Rectal smooth muscle tissue (tissue), 1 donor: ENCODE data around the gene NLGN1.

Experiments used
- H3K27ac ChIP-seq: one replicate; pipeline ENCODE4 v1.7.0; 2013; ENCODE audit warnings: low read depth, low read length, inconsistent platforms
- H3K27me3 ChIP-seq: one replicate; pipeline ENCODE4 v1.7.0; 2013; ENCODE audit warnings: low read length; ENCODE audit not compliant: control insufficient read depth, insufficient read depth
- H3K36me3 ChIP-seq: one replicate; pipeline ENCODE4 v1.7.0; 2013; ENCODE audit warnings: low read length; ENCODE audit not compliant: control insufficient read depth, insufficient read depth
- H3K4me1 ChIP-seq: one replicate; pipeline ENCODE4 v1.7.0; 2013; ENCODE audit warnings: low read length; ENCODE audit not compliant: control insufficient read depth, insufficient read depth
- H3K4me3 ChIP-seq: one replicate; pipeline ENCODE4 v1.7.0; 2013; ENCODE audit warnings: low read length
- H3K9ac ChIP-seq: one replicate; pipeline ENCODE4 v1.7.0; 2013; ENCODE audit warnings: low read length

The NLGN1 gene

GRCh38 chr3:173401369-173401768 lies 3.8 kb downstream of the NLGN1 start:
- H3K36me3 ChIP-seq = no peaks in the 10 kb centered on the region
- no peaks in the 10 kb centered on the region for H3K4me1 ChIP-seq
- H3K4me3 ChIP-seq = no peak overlapping the region
- H3K27ac ChIP-seq = no peak overlapping the region
- no peak overlapping the region for H3K9ac ChIP-seq
- H3K27me3 ChIP-seq = no peaks in the 10 kb centered on the region

- Histone ChIP-seq H3K4me1 (no peaks in the 10 kb centered on the region), H3K27ac (no peak overlapping the region), H3K9ac (no peak overlapping the region), H3K4me3 (no peak overlapping the region), H3K36me3 (no peaks in the 10 kb centered on the region), H3K27me3 (no peaks in the 10 kb centered on the region)
Measured at GRCh38 chr3:173402656-173403055, 5.1 kb downstream of the NLGN1 start.

- Histone ChIP-seq H3K4me3 (no peak overlapping the region), H3K36me3 (no peaks in the 10 kb centered on the region), H3K9ac (no peak overlapping the region), H3K27ac (no peak overlapping the region), H3K4me1 (no peaks in the 10 kb centered on the region), H3K27me3 (no peaks in the 10 kb centered on the region)
Measured at GRCh38 chr3:173403376-173403775, 5.8 kb downstream of the NLGN1 start.

GRCh38 chr3:173404156-173404555 lies 6.6 kb downstream of the NLGN1 start:
- no peaks in the 10 kb centered on the region for H3K4me1 ChIP-seq
- no peaks in the 10 kb centered on the region for H3K27me3 ChIP-seq
- H3K27ac ChIP-seq = no peak overlapping the region
- no peaks in the 10 kb centered on the region for H3K36me3 ChIP-seq
- no peak overlapping the region for H3K9ac ChIP-seq
- H3K4me3 ChIP-seq = no peak overlapping the region

- Histone ChIP-seq H3K4me1 (peaks cover 6% of the 10 kb centered on the region), H3K27me3 (no peaks in the 10 kb centered on the region), H3K4me3 (no peak overlapping the region), H3K36me3 (no peaks in the 10 kb centered on the region), H3K27ac (no peak overlapping the region), H3K9ac (no peak overlapping the region)
Measured at GRCh38 chr3:173410436-173410835, 12.9 kb downstream of the NLGN1 start.

- no peak overlapping the region for H3K27ac ChIP-seq
- H3K9ac ChIP-seq = no peak overlapping the region
- no peaks in the 10 kb centered on the region for H3K27me3 ChIP-seq
- no peaks in the 10 kb centered on the region for H3K36me3 ChIP-seq
- no peak overlapping the region for H3K4me3 ChIP-seq
- peaks cover 6% of the 10 kb centered on the region for H3K4me1 ChIP-seq
Measured at GRCh38 chr3:173410849-173411248, 13.3 kb downstream of the NLGN1 start.

DNA sequence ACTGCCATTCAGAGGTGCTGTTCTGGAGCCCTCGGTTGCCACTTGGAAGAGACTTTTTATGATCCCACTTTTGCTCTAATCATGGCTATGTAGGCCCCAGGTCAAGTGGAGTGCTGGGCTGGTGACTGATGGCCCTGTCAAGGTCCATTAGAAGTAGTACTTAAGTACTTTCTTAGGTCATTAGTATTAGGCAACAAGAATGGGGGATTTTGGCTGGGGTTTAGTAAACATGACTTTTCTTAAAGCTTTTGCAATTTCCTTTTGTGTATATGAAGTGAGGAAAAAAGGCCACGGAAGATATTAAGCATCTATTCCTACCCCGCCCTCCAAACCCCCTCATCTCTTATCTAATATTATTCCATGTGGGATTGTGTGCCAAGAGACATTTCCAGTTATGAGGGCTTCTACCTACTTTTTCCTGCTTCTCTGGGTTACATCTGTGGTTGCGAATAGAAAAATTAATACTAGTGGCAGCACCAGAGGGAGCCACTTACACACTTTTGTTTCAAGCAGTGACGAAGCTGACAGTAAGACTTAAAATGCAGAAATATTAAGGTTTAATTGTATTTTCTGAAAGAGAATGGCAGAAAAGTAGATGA lies 13.9 kb downstream of the NLGN1 start:
- Histone ChIP-seq H3K4me1 (peaks cover 6% of the 10 kb centered on the region), H3K4me3 (peak overlapping the region; percentile 21), H3K9ac (no peak overlapping the region), H3K27ac (no peak overlapping the region), H3K27me3 (no peaks in the 10 kb centered on the region), H3K36me3 (no peaks in the 10 kb centered on the region)

GRCh38 chr3:173416070-173416469 lies 18.5 kb downstream of the NLGN1 start:
- Histone ChIP-seq H3K9ac (no peak overlapping the region), H3K27ac (no peak overlapping the region), H3K4me3 (no peak overlapping the region), H3K36me3 (no peaks in the 10 kb centered on the region), H3K27me3 (no peaks in the 10 kb centered on the region), H3K4me1 (peaks cover 6% of the 10 kb centered on the region)

GRCh38 chr3:173429076-173429475 lies 31.5 kb downstream of the NLGN1 start:
- Histone ChIP-seq H3K4me3 (no peak overlapping the region), H3K27me3 (no peaks in the 10 kb centered on the region), H3K36me3 (no peaks in the 10 kb centered on the region), H3K4me1 (no peaks in the 10 kb centered on the region), H3K27ac (no peak overlapping the region), H3K9ac (no peak overlapping the region)

DNA sequence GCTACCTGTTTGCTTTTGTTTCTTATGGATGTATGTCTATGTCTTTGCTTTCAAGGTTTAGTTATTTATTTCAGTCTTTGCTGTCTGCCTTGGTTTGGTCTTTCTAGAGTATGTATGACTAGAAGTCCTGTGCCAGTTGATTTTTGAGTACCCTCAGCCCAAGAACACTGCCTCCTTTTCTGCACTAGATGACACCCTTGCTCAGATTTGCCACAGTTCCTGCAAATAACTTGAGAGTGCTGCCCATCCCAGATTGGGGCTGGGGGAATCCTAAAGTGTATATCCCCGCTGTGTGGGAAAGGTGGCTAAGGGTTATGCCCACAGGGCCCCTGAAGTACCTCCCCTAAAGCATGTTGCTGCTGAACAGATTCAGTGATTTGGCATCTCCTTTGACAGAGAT lies 32.0 kb downstream of the NLGN1 start:
- no peaks in the 10 kb centered on the region for H3K36me3 ChIP-seq
- no peaks in the 10 kb centered on the region for H3K4me1 ChIP-seq
- H3K27me3 ChIP-seq = no peaks in the 10 kb centered on the region
- no peak overlapping the region for H3K27ac ChIP-seq
- no peak overlapping the region for H3K4me3 ChIP-seq
- no peak overlapping the region for H3K9ac ChIP-seq

DNA sequence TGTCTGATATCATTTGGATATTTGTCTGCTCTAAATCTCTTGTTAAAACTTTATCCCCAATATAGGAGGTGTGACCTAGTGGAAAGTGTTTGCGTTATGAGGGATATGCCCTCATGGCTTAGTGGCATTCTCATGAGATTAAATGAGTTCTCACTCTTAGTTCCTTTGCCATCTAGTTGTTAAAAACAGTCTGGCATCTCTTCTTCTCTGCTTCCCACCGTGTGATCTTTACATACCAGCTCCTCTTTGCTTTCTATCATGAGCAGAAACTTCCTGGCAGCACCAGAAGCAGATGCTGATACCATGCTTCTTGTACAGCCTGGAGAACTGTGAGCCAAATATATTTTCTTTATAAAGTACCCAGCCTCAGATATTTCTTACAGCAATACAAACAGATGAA lies 33.0 kb downstream of the NLGN1 start:
- Histone ChIP-seq H3K36me3 (no peaks in the 10 kb centered on the region), H3K4me3 (no peak overlapping the region), H3K4me1 (no peaks in the 10 kb centered on the region), H3K27me3 (no peaks in the 10 kb centered on the region), H3K27ac (no peak overlapping the region), H3K9ac (no peak overlapping the region)

- Histone ChIP-seq H3K36me3 (no peaks in the 10 kb centered on the region), H3K9ac (no peak overlapping the region), H3K27ac (no peak overlapping the region), H3K4me1 (no peaks in the 10 kb centered on the region), H3K4me3 (no peak overlapping the region), H3K27me3 (no peaks in the 10 kb centered on the region)
Measured at GRCh38 chr3:173439004-173439403, 41.5 kb downstream of the NLGN1 start.

- Histone ChIP-seq H3K27me3 (no peaks in the 10 kb centered on the region), H3K27ac (no peak overlapping the region), H3K36me3 (no peaks in the 10 kb centered on the region), H3K4me1 (no peaks in the 10 kb centered on the region), H3K4me3 (no peak overlapping the region), H3K9ac (no peak overlapping the region)
Measured at GRCh38 chr3:173440514-173440913, 43.0 kb downstream of the NLGN1 start.
